Measurements from ENCODE around the gene ATP13A3.

DNA sequence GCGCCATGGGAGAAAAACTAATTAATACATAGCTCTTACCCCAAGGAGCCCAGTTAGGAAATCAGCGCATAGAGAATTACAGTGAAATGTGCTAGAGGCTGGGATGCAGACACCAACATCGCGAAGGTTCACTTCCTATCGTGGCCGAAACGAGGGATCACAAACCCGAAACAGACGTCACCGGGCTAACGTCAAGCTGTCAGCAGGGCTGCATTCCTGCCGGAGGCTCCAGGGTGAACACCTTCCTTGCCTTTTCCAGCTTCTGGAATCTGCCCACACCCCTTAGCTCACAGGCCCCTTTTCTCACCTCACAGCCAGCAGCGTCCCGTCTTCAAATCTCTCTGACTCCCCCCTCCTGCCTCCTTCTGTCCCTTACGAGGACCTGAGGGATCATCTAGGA, 100.7 kb downstream of the ATP13A3 start:
- no peak for TF ChIP-seq EZH2 (IDR thresholded peaks at IDR 0.05; ENCODE audit: low read length, missing control alignments)
- no peak for TF ChIP-seq CTCF (conservative IDR thresholded peaks at IDR 0.05 in 1 of 2, IDR thresholded peaks at IDR 0.05 in 1 of 2; ENCODE audit: low read depth in 1 of 2, low read length in 2 of 2)
